HG02970 (cell line): ENCODE data around the gene SPG7.

Experiments used
- ATAC-seq: cut with Tn5 transposase; IDR thresholded peaks from one replicate; pipeline ENCODE4 v1.9.1; 2021; ENCODE audit warnings: mild to moderate bottlenecking, moderate library complexity, moderate number of reproducible peaks; ENCODE audit not compliant: unreplicated experiment, low FRiP score

Gene SPG7

DNA sequence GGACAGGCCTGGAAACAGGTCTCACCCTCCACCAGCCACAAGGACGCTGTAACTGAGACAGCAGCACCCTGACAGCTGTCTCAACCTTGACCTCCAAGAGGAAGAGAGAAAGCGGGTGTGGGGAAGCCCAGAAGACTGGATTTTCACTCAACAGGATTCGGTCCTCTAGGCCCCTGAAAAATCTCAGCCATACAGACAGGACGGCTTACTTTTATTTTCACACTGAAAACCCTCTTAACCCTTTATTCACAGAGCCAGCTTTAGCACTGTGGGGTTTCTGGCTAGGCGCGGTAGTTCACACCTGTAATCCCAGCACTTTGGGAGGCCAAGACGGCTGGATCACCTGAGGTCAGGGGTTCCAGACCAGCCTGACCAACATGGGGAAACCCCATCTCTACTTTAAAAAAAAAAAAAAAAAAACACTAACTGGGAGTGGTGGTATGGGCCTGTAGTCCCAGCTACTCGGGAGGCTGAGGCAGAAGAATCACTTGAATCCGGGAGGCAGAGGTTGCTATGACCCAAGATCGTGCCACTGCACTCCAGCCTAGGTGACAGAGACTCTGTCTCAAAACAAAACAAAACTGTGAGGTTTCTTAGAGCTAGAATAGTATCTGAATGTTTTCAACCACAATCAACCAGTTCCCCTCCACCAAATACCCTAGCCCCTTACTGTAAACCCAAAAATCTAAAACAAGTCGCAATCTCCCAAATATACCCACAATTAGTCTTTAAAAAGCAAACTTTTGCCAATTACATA is 23.1 kb upstream of the SPG7 start:
- no peak for ATAC-seq

DNA sequence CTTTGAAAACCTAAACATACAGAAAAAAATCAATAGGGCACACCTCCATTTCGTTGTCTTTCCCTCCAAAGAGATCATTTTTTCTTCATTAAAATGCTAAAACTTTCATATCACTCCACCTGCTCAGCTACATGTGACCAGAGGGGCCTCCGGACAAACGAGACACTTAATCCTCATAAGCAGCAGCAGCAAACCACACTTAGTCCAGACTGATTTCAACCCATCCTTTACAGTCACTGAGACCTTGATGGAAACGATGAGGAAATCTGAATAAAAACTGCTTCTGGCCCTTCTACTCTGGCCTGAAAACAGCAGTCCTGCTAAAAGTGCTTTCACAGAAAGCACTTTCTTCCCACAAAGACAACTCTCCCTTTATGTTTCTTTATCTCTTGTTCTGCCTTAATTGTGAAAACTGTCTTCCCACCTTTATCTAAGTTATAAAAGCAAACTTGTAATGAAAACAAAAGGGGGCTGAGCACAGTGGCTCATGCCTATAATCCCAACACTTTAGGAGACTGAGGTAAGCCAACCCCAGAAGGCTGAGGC is 22.4 kb upstream of the SPG7 start:
- no peak for ATAC-seq

DNA sequence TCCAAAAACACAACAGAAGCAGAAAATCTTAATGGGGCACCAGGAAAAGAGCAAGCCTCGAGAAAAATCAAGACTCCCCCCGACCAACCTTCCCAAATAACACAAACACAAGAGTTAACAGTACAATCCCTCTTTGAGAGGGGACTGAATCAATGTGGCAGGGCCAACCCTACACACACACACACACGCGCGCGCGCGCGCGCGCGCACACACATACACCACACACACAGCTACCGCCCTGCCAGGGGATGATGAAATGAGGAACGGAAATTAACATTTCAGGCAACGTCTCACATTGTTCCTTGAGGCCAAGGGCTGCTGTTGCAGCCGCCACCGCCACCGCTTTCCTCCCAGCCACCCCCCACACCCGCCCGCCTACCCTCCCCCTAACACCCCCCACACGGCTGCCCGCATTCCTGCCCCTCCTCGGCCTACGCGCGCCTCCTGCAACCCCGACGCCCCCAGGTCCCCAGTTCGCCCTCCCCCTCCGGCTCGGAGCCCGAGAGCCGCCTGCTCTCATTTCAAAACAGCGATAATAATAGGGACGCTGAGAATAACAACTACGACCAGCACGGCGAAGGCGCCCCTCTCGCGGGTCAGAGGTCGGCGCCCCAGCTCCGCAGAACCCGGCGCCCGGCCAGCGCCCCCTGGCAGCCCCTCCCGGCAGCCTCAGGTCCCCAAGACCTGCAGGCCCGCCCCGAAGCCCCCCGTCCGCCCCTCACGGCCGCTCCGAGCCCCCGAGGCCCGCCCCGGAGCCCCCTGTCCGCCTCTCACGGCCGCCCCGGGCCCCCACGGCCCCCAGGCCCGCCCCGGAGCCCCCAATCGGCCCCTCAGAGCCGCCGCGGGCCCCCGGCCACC is 18.9 kb upstream of the SPG7 start:
- ATAC-seq: no peak

- no peak for ATAC-seq
These were observed 18.2 kb upstream of the SPG7 start for GRCh38 chr16:89489898-89490438.

DNA sequence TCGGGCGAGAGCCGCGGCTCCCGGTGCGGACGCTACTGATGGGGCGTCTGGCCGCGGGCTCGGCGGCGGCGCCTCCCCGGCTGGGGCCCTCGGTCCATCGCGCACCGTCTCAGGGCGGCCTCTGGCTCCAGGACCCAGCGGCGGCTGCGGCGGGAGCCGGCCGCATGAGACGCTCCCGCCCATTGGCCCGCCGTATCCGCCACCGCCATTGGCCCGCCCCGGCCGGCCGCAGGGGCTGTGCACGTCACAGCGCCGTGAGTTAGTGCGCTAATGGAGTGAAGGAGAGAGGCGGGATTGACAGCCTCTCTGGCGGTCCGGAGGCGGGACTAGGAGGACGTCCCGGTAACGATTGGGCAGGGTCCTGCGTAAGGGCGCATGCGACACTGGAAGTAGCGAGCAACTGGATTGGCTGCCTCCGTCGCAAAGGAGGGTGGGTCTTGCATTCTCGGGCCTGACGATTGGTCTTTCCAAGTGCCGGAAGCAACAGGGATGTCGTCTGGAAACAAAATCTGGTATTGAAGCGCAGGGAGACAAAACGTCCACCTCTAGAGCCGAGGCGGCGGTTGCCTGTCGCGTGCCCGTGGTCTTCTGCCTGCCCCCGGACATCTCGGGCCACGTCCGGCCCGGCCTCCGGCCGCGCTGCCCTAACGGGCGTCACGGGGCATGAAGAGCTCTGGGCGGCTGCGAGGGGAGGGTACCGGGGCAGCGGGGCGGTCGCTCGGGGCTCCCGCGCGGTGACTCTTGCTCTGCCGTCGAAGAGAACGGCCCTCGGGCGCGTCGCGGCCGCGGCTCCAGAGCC is 17.6 kb upstream of the SPG7 start, which contains the start of gene ANKRD11:
ANKRD11 (minus strand) TSS at position 123 of the 799 bp plus-strand sequence. CDS start 173,542 bp downstream, outside the sequence.
- ATAC-seq: peak; percentile 89

- ATAC-seq: no peak
These were observed 16.8 kb upstream of the SPG7 start for GRCh38 chr16:89491238-89491869.

DNA sequence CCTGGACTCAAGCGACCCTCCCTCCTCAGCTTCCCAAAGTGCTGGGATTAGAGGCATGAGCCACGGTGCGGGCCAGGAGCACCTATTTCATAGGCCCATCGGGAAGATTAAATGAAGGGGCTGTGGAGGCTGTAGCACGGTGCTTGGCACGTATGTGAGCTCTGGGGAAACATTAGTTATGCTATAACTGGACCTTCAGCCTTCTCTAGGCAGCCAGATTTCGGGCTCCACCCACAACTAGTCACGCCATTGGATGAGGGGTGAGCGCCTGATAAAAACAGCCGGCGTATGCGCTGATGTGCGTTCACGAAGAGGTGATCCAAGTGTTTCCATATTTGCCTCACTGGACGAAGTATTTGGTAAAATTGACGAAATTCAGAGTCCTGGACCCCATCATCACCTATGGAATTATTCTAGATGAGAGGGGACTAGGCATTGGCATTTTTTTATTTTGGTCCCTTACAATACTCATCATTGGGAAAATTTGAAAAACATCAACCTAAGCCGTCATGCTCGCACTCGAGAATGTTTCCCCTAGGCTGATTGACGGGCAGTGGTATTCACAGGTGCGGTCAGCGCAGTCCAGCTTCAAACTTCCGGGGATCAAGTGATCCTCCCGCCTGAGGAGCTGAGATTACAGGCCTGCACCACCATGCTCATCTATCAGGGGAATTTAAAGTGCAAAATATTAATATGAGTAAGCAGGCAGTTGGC is 16.1 kb upstream of the SPG7 start:
- no peak for ATAC-seq

GRCh38 chr16:89493776-89494175 is 14.4 kb upstream of the SPG7 start:
- ATAC-seq: no peak

- ATAC-seq: no peak
These were observed 13.1 kb upstream of the SPG7 start for GRCh38 chr16:89495121-89495520.

DNA sequence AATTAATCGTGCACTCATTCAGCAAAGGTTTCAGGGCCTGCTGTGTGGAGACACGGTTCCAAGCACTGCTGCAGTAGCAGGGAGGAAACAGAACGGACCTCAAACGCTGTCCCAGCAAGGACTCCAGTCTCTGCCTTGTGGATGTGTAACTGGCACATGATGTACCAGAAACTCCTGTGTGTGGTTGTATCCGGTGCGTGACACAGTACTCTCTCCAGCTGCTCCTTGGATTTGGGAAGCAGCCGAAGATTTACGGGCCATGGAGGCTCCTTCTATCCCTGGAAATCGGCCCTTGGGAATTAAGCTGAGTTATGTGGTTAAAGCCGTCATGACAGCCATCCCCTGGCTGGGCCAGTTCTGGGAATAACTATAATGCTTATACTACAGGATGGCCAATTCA is 9.4 kb upstream of the SPG7 start:
- ATAC-seq: no peak

GRCh38 chr16:89499767-89500166 is 8.4 kb upstream of the SPG7 start:
- no peak for ATAC-seq

- ATAC-seq: no peak
These were observed 5.9 kb upstream of the SPG7 start for GRCh38 chr16:89502081-89502843.

- ATAC-seq: no peak
These were observed 4.1 kb upstream of the SPG7 start for GRCh38 chr16:89504091-89504490.

- no peak for ATAC-seq
These were observed 2.7 kb upstream of the SPG7 start for GRCh38 chr16:89505204-89506112.

GRCh38 chr16:89506113-89506504 is 2.1 kb upstream of the SPG7 start:
- no peak for ATAC-seq

- no peak for ATAC-seq
These were observed 1.4 kb upstream of the SPG7 start for GRCh38 chr16:89506791-89507191.

GRCh38 chr16:89507214-89507833 is 879 bp upstream of the SPG7 start:
- peak; percentile 10 for ATAC-seq
